GM12878 (cell line): ENCODE measurements around the gene DYNC2H1. TPM values are rescaled to one million over a fixed set of nuclear protein-coding genes. Genes with fewer than 3 reads are reported as not detected.
A peak's percentile ranks its signal among the peaks of the same experiment; 100 is the strongest.

Source experiments
- BACH1 ChIP-seq: fragments of 450-650 bp; IDR thresholded peaks from 2 replicates; pipeline ENCODE4 v1.6.1; 2017; ENCODE audit warnings: mild to moderate bottlenecking, borderline replicate concordance
- BCL11A ChIP-seq: IDR thresholded peaks from 2 replicates; pipeline ENCODE4 v1.6.1; 2011; ENCODE audit warnings: low read depth, low read length
- BMI1 ChIP-seq: fragments of 450-650 bp; IDR thresholded peaks from 2 replicates; pipeline ENCODE4 v1.6.1; 2016; ENCODE audit warnings: mild to moderate bottlenecking, moderate library complexity, borderline replicate concordance
- BRCA1 ChIP-seq: IDR thresholded peaks from 2 replicates; pipeline ENCODE4 v1.6.1; 2011; ENCODE audit warnings: low read depth, low read length, improper control_type of control experiment
- CBX5 ChIP-seq: sonication (generic); IDR thresholded peaks from 2 replicates; pipeline ENCODE4 v1.6.1; 2016; ENCODE audit warnings: low read depth, moderate library complexity, mild to moderate bottlenecking, inconsistent platforms
- CTCF ChIP-seq, 3 experiments: IDR thresholded peaks in 2 of 3; conservative IDR thresholded peaks in 1 of 3; 2 replicates each; pipeline ENCODE4 v1.5.1; 2011; ENCODE audit warnings: low read depth in 3 of 3, low read length in 3 of 3, mild to moderate bottlenecking in 3 of 3, control low read depth in 2 of 3, moderate library complexity in 2 of 3, inconsistent platforms in 1 of 3, mixed read lengths in 1 of 3; ENCODE audit not compliant: control insufficient read depth in 2 of 3, insufficient read depth in 1 of 3; ENCODE audit errors: extremely low read depth in 1 of 3
- HCFC1 ChIP-seq: fragments of 150-350 bp; IDR thresholded peaks from 2 replicates; pipeline ENCODE4 v1.6.1; 2014; ENCODE audit warnings: low read length
- MTA2 ChIP-seq: fragments of 450-650 bp; IDR thresholded peaks from 2 replicates; pipeline ENCODE4 v1.6.1; 2016; ENCODE audit warnings: low read depth, mild to moderate bottlenecking, moderate library complexity
- NFXL1 ChIP-seq: fragments of 450-650 bp; IDR thresholded peaks from 2 replicates; pipeline ENCODE4 v1.6.1; 2017; ENCODE audit warnings: antibody characterized with exemption, mild to moderate bottlenecking, borderline replicate concordance
- PAX8 ChIP-seq: fragments of 450-650 bp; IDR thresholded peaks from 2 replicates; pipeline ENCODE4 v1.6.1; 2017; ENCODE audit warnings: mild to moderate bottlenecking, moderate library complexity
- PRDM15 ChIP-seq: fragments of 450-650 bp; formaldehyde crosslinking; IDR thresholded peaks from 2 replicates; pipeline ENCODE4 v1.4.0; 2020; ENCODE audit warnings: mild to moderate bottlenecking, moderate library complexity
- RAD21 ChIP-seq: IDR thresholded peaks from 2 replicates; pipeline ENCODE4 v1.6.1; 2011; ENCODE audit warnings: mild to moderate bottlenecking, low read depth, low read length, moderate library complexity; ENCODE audit not compliant: insufficient read depth
- RELB ChIP-seq: fragments of 450-650 bp; IDR thresholded peaks from 2 replicates; pipeline ENCODE4 v1.6.1; 2017; ENCODE audit warnings: low read depth, mild to moderate bottlenecking, moderate library complexity
- RUNX3 ChIP-seq: IDR thresholded peaks from 2 replicates; pipeline ENCODE4 v1.6.1; 2012; ENCODE audit warnings: low read length, inconsistent platforms
- SIN3A ChIP-seq: IDR thresholded peaks from 2 replicates; pipeline ENCODE4 v1.6.1; 2012; ENCODE audit warnings: low read depth, low read length, improper control_type of control experiment
- SREBF1 ChIP-seq: IDR thresholded peaks from 2 replicates; pipeline ENCODE4 v1.6.1; 2012; ENCODE audit warnings: mild to moderate bottlenecking, low read length
- TCF7 ChIP-seq: IDR thresholded peaks from 2 replicates; pipeline ENCODE4 v1.6.1; 2014; ENCODE audit warnings: antibody characterized with exemption, borderline replicate concordance
- ZNF217 ChIP-seq: fragments of 450-650 bp; IDR thresholded peaks from 2 replicates; pipeline ENCODE4 v1.6.1; 2017; ENCODE audit warnings: antibody characterized with exemption, mild to moderate bottlenecking
- ZNF687 ChIP-seq: fragments of 450-650 bp; IDR thresholded peaks from 2 replicates; pipeline ENCODE4 v1.6.1; 2017; ENCODE audit warnings: mild to moderate bottlenecking, moderate library complexity
- ZSCAN29 ChIP-seq: fragments of 450-650 bp; IDR thresholded peaks from 2 replicates; pipeline ENCODE4 v1.6.1; 2017; ENCODE audit warnings: mild to moderate bottlenecking, moderate library complexity
- polyA plus RNA-seq, 11 experiments: library from polyadenylated mRNA; depleted of rRNA in 4 of 11; unstranded in 6 of 11; stranded (reverse) in 5 of 11; fragments of >200 nt; fragmentation: Nextera tagmentation in 4 of 11; fragmentation: Illumina TruSeq in 1 of 11; extraction: Ambion mirVana in 4 of 11; extraction: Trizol in 1 of 11; gene quantifications; 1 replicate in 1 of 11; 2 replicates in 10 of 11; pipeline versions ENCODE4 v1.2.1 to v1.2.3, GENCODE V29; 2011 to 2016; ENCODE audit warnings: inconsistent platforms in 2 of 11, missing spikeins in 2 of 11, low read depth in 1 of 11
- total RNA-seq, 4 experiments: library from RNA; depleted of rRNA in 3 of 4; stranded (reverse); fragments of >200 nt in 3 of 4; fragmentation: Illumina TruSeq in 1 of 4; extraction: Trizol in 1 of 4; gene quantifications; 2 replicates each; pipeline versions ENCODE4 v1.2.1 to v1.2.3, GENCODE V29; 2013 to 2021

DYNC2H1 gene
- total and polyA plus RNA-seq, 10 of the 15 experiments (the other 5 are each of a cell fraction or from before 2014, with no cell fraction given), result 0.12 to 3.9 (median 0.23) TPM; not detected in 2

GRCh38 chr11:103091801-103092524 is 17.3 kb upstream of the DYNC2H1 start, which contains the start of gene DCUN1D5 (continued):
- TF ChIP-seq CTCF (IDR thresholded peaks at IDR 0.05 in 2 of 3, conservative IDR thresholded peaks at IDR 0.05 in 1 of 3; ENCODE audit: control insufficient read depth in 2 of 3, extremely low read depth in 1 of 3, insufficient read depth in 1 of 3, low read depth in 3 of 3, low read length in 3 of 3), result no peak
- TF ChIP-seq SREBF1, result peak; percentile 23; the same call in 1 of the 2 replicates
- TF ChIP-seq MTA2, result peak; percentile 54; the same call in 1 of the 2 replicates
- TF ChIP-seq ZNF217, result no peak; the same call in 1 of the 2 replicates
- peak; percentile 50 for TF ChIP-seq HCFC1
- no peak for TF ChIP-seq BCL11A
- peak; percentile 89 for TF ChIP-seq ZNF687
- no peak for TF ChIP-seq PAX8
- TF ChIP-seq RUNX3, result peak; percentile 48
- TF ChIP-seq PRDM15 (CRISPR knock-in tag), result no peak
- TF ChIP-seq TCF7, result no peak
- TF ChIP-seq BMI1, result no peak
- TF ChIP-seq BACH1, result no peak
- TF ChIP-seq NFXL1, result no peak
- no peak for TF ChIP-seq ZSCAN29
- no peak for TF ChIP-seq RAD21
- no peak for TF ChIP-seq BRCA1
- 0 out of 2 replicates have a peak, but pooled peaks have one; percentile 56 for TF ChIP-seq CBX5
- TF ChIP-seq SIN3A, result peak; percentile 45; the same call in 1 of the 2 replicates
- no peak for TF ChIP-seq RELB
